ENCODE results near the gene MRPL49.
"Not testable (repeated sequence)": the region's sequence is repeated elsewhere in the genome, so short reads cannot be mapped to it uniquely, and the experiment has no call there.

The MRPL49 gene

DNA sequence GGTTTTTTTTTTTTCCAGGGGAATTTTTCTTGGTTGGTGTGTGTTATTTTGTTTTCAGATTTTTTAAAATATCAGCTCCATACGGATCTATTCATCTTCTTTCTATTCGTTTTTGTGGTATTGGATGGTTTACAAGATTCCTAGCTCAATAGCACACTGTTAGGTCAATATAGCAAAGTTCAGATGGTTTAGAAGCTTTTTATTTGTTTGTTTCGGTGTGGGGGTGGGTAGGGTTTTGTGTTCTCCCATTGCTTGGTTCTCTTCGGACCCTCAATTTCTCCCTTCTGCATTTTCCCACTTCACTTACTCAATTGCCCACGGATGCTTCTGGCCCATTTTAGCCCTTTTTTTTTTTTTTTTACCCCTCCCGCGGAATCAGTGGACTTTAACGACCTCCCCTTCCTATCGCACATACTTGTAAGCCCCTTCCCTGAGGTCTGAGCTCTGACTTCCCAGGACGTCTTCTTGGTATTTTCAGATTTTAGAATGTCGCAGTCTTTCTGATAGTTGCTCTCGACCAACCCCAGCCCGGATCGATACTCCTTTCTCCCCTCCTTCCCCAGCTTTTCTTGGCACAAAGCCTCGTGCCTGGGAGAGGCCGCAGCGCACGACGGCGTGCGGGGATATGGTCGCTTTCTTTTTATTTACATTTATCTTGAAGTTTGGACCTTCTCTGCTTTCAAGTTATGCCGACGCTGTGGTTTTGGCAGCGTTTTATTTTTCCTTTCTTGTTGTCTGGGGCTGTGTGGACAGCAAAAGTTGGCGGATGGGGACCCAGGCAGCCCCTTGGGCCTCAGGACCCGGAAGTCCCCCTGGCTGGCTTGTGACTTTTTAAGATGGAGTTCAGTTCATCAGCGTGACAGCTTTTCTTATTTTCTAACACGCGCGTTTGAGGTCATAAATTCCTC lies 43.5 kb downstream of the MRPL49 start:
- no peak for DNase-seq (ENCODE audit: low read depth in 2 of 2)

DNA sequence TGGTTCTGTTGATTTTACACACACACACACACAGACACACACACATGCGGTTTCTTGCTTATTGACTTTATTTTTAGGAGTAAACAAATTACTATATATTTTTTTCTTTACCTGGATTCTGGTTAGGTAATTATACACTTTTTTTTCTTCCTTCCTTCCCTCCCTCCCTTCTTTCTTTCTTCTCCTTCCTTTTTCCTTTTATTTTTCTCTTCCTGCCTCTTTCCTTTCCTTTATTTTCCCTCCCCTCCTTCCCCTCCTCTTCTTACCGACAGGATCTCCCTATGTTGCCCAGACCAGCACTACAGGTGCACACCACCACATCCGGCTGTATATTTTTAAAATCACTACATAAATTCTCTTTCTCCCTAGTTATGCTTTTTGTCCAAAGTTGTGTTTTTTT lies 44.8 kb downstream of the MRPL49 start:
- DNase-seq (ENCODE audit: low read depth in 2 of 2): no peak

DNA sequence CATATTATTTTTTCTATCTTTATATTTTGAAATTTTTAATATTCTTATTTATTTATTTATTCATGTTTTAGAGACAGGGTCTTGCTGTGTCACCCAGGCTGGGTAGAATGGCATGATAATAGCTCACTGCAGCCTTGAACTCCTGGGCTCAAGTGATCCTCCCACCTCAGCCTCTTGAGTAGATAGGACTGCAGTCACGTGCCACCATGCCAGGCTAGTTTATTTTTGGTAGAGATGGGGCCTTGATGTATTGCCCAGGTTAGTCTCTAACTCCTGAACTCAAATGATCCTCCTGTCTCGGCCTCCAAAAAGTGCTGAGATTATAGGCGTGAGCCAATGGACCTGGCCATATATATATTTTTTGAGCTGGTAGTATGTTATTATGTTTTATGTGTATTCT lies 45.5 kb downstream of the MRPL49 start:
- DNase-seq (ENCODE audit: low read depth in 2 of 2): no peak

DNA sequence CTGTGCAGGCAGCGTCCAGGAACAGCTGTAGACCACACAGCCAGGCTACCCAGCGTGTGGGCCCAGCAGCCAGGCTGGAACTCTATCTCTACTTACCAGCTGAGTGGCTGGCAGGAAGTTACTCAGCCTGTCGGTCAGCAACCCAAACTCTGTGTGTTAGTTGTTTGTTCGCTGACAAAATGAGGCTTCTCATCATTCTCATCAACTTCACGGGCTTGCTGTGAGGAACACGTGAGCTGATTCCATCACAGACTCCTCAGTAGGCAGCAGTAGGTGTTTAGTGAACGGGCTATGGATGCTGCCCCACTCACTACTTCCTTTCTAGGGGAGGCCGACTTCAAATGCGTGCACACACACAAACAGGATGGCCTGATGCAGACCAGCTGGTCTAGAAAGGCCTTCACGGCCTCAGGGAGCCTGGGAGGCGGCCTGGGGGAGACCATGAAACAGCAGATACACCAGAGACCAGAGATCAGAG lies 47.1 kb downstream of the MRPL49 start:
- DNase-seq (ENCODE audit: low read depth in 2 of 2): no peak

DNA sequence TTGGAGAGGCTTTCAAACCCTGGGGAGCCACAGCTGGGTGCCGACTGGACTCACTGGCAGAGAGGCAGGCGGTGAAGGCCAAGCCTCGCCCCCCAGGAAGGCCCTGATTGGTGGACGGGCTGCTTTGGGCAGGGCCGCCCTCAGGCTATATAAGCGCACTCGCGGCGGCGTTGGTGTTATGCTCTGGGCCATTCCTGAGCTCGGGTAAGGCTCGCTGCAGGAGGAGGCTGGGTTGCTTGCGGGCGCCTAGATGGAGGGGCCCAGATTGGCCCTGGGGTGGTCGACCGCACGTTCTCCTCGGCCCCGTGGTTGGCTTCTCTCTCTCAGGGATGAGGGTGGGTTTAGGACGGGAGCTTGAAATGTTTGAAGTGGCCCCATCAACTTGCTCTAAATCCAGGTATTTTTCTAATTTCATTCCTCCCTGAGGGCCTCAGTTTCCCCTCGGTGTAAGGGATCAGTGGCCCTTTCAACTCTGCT lies 48.0 kb downstream of the MRPL49 start, which contains the start of gene SPDYC:
Gene SPDYC, plus strand, starts transcription at position 176 of the 477 bp plus-strand sequence. CDS start 1,125 bp downstream, outside the sequence.
- DNase-seq (ENCODE audit: low read depth in 2 of 2): no peak

DNA sequence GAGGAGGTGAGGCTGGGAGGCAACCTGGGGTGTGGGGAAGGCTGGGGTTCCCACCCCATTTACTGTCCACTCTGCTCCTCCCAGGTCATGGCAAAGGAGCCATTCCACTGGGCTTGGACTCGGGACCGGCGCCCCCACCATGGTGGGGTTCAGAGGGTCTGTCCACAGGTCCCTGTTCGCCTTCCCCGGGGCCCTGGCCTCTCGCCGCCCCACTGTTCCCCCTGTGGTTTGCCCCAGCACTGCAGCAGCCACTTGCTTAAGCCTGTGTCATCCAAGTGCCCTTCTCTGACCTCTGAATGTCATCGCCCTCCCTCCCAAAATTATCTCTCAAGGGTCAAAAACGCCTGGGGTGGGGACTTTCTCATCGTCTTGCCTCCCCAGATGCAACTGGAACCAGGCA lies 50.5 kb downstream of the MRPL49 start:
- DNase-seq (ENCODE audit: low read depth in 2 of 2): no peak

DNA sequence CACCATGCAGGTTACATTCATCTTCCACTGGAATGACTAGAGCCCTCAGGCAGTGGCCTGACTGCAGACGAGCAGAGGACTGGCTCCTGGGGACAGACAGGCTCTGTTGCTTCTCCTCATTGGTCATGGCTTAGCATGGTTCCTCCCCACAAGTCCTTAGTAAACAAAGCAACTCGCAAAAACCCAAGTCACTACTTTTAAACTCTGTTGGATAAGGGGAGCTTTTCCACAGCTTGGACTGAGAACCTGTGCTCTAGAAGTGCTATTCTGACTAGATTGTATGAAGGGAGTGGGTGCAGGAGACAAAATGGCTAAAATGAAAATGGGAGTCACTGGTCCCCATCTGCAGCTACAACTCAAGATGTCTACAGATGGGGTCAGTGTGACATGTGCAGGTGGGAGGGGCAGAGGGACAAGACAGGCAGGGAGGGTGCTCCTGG lies 52.5 kb downstream of the MRPL49 start:
- not testable (repeated sequence) for DNase-seq (ENCODE audit: low read depth in 2 of 2)
